HG03135 (cell line): ENCODE measurements around the gene IRF3.
"Not testable (repeated sequence)": the region's sequence is repeated elsewhere in the genome, so short reads cannot be mapped to it uniquely, and the experiment has no call there.

Source experiments
- ATAC-seq: cut with Tn5 transposase; IDR thresholded peaks from one replicate; pipeline ENCODE4 v1.9.1; 2021; ENCODE audit warnings: mild to moderate bottlenecking, moderate library complexity; ENCODE audit not compliant: unreplicated experiment

Gene IRF3

DNA sequence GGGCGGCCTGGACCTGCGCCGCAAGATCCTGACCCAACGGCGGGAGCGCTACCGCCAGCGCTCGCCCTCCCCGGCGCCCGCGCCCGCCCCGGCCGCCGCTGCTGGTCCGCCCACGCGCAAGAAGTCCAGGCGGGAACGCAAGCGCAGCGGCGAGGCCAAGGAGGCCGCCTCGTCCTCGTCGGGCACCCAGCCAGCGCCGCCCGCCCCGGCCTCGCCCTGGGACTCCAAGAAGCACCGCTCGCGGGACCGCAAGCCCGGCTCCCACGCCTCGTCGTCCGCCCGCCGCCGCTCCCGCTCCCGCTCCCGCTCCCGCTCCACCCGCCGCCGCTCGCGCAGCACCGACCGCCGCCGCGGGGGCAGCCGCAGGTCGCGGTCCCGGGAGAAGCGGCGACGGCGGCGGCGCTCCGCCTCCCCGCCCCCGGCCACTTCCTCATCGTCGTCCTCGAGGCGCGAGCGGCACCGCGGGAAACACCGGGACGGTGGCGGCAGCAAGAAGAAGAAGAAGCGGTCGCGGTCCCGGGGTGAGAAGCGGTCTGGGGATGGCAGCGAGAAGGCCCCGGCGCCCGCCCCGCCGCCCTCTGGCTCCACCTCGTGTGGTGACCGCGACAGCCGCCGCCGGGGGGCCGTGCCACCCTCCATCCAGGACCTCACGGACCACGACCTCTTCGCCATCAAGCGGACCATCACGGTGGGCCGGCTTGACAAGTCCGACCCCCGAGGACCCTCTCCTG, 13.7 kb downstream of the IRF3 start:
- ATAC-seq, result no peak

DNA sequence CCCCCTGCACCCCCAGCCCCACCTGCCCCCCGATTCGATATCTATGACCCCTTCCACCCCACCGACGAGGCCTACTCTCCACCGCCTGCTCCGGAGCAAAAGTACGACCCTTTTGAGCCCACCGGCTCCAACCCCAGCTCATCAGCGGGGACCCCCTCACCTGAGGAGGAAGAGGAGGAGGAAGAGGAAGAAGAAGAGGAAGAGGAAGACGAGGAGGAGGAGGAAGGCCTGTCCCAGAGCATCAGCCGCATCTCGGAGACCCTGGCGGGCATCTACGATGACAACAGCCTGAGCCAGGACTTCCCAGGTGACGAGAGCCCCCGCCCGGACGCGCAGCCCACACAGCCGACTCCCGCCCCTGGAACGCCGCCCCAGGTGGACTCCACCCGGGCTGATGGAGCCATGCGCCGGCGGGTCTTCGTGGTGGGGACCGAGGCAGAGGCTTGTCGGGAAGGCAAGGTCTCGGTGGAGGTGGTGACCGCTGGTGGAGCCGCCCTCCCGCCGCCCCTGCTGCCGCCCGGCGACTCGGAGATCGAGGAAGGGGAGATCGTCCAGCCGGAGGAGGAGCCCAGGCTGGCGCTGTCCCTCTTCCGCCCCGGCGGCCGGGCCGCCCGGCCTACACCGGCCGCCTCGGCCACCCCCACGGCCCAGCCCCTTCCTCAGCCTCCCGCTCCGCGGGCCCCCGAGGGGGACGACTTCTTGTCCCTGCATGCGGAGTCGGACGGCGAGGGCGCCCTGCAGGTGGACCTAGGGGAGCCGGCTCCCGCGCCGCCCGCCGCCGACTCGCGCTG, 14.4 kb downstream of the IRF3 start:
- ATAC-seq, result no peak

DNA sequence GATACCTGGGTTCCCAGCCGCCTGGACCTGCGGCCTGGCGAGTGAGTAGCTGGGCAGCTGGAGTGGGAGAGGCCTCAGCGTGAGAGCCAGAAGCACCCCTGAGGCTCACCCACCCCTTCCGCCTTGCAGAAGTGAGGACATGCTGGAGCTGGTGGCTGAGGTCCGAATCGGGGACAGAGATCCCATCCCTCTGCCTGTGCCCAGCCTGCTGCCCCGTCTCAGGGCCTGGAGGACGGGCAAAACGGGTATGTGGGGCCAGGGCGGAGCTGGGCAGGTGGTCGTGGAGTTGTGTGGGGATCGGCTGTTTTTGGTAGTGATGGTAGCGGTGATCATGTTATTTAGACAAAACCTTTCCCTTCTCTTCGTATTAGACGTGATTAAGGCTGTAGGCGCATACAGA, 19.1 kb downstream of the IRF3 start:
- ATAC-seq, result no peak

DNA sequence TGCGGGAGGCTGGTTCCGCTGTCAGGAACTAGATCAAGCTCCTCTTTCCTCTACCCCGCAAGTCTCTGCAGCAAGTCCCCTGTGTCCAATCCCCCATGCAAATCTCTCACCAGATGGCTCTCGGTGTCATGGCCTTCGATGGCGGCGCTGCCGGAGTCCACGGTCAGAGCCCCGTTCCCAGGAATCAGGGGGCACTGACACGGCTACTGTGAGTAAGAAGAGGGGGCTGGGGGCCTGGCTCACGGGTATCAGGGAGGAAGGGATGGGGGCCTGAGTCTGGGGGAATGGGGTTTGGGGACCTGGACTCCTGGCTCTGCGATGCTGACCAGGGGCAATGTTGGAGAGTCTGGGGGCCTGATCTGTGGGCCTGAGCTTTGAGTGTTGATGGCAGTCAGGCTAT, 19.7 kb downstream of the IRF3 start:
- no peak for ATAC-seq

DNA sequence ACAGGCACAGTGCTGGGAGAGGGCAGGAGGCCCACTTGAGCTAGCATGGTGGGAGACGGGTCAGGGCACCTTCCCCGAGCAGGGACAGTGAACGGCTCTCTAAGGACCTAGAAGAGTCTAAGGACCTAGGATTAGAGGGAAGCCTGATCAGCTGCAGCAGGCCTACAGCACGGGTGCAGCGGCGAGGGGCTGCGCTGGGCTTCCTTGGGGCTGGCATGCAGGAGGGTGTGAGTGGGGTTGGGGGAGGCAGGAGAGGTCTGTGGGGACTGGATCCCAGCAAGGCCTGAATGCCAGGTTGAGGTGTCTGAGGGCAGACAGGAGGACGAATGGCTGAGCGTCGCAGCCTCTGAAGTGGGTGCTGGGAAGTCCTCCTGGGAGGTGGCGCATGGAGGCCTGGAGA, 20.1 kb downstream of the IRF3 start:
- no peak for ATAC-seq

DNA sequence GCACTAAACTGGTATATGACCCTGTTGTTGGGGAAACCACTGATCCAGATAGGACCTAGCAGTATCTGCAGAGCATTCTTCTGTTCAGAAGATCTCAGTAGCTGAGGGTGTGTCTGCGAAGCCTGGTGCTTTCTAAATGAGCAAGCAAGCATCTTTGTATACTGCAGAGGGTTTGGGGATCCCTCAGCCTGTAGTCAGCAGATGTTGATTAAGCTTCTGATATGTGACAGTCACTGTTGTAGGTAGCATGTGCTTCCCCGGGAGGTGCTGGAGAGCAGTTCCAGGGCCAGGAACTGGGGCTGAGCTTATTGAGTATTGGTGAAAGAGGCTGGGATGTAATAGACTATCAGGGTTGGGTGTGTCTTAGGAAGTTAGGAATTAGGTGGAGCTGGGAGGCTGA, 22.2 kb downstream of the IRF3 start:
- no peak for ATAC-seq

DNA sequence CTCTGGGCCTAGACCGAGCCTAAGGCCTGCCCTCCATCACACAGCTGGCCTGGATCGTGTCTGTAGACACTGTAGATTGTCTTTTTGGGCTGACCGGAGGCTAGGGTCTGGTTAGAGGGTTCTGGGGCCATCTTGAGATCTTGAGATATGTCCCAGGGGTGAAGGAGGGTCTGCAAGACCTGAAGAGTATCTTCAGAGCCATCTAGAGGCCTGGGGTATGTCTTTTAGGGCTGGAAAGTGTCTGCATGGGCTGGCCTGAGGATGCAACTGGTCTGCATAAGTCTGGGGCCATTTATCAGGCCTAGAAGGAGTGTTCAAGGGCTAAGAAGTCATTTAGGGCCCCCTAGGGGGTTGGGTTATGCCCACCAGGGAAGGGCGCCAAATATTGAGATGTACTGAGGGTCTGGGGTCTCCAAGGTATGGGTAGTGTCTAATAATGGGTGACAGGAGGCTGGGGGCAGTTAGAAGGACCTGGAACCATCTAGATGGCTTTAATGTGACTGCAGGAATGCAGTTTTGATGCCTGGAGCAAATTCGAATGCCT, 23.1 kb downstream of the IRF3 start:
- no peak for ATAC-seq

DNA sequence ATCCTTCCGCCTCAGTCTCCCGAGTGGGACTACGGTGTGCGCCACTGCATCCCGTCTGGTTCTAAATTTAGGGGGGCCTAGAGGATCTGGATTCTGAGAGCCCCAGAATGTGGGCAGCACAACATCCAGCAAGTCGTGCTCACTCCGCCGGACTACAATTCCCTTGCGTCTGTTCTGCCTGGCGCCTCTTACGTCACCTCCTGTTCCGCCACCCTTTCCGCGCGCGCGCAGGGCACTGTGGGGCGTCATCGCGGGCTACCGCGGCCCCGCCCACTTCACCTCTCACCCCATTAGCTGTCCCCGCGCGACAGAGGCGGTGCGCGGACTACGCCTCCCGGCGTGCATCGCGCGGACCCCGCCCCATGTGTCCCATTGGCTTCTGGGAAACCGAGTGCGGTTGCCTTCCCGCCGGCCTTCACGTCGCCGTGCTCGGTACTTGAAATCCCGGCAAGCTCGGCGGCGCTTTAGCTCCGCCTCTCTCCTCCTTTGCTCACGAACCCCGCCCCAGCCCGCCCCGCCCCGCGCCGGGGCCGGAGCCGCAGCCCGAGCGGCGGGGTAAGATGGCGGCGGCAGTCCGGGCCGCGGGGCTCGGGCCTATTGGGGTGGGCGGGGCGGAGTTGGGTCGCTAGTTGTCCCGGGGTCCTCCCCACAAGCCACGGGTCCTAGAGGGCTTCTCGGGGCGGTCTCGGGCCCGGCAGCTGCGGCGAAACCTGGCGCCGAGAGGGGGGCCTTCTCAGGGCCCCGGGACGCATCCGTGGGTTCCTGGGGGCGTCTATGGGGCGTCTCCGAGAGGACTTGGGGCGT, 23.8 kb downstream of the IRF3 start, which contains the start of gene SCAF1:
Gene SCAF1, plus strand, starts transcription at position 522 of the 804 bp plus-strand sequence. CDS start 2,818 bp downstream, outside the sequence.
- ATAC-seq, result peak; percentile 57

DNA sequence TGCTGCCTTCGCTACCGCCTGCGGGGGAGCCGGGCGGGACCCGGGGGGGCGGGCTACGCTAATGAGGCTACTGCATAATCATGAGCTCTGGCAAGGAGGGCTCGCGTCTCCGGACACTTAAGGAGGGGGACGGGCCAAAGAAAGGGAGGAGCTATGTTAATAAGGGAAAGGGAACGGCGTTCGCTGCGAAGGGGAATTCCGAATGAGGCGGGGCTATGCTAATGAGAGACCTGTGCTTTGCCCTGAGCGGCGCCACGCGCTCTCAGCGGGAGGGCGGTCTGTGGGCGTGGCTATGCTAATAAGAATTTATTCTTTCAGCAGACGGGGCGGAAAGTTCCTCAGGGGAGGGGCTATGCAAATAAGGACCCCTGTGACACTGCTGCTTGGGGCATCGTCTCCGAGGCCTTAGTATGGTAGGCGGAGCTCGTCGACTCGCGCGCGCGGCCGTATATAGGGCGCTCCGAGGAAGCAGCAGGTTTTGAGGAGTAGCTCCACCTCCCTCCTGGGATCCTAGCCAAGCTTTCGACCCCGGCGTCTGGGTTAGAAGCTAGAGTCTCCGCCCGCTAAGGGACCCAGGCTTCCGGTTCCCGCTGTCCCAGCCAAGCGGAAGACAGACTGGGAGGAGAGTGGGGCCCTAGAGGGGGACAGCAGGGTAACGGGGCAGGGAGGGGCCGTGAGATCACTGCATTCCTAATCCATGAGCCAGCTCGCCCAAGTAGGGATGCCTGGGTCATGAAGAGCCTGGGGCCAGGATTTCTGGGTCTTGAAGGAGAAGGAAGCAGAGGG, 25.4 kb downstream of the IRF3 start, which contains the start of gene RRAS:
Gene RRAS, minus strand, starts transcription at position 31 of the 786 bp plus-strand sequence. CDS start 45 bp downstream, outside the sequence.
- peak; percentile 55 for ATAC-seq

DNA sequence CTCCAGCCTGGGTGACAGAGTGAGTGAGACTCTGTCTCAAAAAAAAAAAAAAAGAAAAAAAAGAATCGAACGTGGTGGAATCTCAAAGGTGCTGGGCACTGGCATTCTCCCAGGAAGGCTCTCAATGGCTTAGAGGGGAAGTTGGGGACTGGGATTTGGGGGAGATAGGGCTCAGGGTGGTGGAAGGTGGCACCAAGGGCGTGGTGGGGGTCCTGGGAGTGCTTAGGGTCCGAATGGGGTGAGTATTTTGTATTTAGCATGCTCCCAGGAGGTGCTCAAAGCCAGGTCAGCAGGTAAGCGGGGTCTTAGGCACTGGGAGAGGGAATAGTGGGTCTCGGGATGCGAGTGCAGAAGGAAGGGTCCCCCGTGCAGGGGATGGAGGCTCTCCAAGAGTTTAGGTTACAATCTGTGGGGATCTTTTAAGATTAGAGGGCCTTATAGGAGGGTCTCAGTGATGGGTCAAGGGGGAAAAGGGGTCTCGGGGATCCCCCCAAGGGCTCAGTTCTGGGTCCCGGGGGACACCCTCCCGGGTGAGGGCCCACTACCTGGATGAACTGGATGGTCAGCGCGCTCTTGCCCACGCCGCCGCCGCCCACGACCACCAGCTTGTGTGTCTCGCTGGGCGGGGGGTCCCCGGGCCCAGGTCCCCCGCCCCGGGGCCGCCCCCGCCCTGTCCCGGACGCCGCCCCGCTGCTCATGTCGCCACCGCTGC, 26.1 kb downstream of the IRF3 start:
- ATAC-seq, result no peak

DNA sequence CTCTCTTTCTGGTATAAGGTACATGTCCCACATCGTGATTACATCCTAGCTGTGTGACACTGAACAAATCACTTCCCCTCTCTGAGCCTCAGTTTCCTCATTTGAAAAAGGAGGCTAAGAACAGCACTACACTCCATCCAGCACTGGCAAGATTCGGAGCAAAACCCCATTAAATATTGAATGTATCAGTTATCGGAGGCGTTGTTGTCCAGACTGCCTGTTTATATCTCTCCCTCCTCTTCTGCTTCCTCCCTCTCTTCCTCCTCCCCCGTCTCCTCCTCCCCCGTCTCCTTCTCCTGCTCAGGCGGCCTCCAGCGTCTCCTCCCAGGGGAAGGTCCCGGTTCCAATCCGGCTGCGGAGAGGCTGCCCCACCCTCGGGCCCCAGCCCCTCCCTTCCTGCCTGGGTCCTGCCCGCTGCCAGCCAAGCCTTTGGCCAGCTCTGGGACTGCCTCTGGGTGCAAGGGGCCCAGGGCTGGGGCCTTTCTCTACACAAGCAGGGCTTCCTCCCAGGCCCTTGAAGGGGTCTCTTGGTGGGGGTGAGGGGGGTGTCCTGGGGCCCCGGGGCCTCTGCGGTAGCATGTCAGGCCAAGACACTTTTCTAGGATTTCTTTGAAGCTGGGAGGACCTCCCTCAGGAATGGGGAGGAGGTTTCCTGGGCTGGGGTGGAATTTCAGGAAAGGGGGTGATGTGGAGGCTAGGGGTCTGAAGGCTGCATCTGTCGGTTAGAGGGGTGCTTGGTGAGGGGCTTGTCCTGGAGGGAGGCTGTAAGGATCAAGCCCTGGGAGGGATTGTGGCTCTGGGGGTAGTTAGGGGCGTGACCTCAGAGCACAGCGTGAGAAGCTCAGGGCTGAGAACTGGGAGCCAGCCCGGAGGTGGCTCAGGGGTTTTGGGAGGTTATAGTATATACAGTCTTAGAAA, 27.6 kb downstream of the IRF3 start:
- no peak for ATAC-seq

DNA sequence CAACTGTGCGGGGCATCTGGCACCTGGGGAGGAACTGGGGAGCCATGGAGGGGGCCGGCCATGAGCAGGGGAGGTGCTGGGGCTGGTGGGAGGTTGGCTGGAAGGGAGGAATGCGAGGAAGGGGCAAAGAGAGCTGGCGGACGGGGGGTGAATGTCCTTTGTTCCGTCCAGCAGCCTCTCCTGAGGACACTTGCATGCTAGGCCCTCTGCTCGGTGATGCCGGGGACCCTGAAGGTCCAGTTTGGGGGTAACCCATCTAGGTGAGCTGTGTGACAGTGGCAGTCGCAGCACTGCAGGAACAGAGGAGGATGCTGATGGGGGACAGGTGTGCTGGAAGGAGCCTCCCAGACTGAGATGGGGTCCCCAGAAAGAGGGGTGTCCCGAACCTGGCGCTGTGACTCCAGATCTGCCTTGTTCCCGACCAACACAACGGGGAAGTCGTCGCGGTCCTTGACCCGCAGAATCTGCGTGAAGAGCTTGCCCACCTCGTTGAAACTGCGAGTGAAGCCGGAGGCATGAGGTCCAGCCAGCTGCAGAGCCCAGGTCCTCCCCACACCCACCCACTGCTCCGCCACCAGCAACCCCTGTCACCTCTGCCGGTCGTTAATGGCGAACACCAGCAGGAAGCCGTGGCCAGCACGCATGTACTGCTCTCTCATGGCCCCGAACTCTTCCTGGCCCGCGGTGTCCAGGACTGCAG, 29.3 kb downstream of the IRF3 start:
- no peak for ATAC-seq

DNA sequence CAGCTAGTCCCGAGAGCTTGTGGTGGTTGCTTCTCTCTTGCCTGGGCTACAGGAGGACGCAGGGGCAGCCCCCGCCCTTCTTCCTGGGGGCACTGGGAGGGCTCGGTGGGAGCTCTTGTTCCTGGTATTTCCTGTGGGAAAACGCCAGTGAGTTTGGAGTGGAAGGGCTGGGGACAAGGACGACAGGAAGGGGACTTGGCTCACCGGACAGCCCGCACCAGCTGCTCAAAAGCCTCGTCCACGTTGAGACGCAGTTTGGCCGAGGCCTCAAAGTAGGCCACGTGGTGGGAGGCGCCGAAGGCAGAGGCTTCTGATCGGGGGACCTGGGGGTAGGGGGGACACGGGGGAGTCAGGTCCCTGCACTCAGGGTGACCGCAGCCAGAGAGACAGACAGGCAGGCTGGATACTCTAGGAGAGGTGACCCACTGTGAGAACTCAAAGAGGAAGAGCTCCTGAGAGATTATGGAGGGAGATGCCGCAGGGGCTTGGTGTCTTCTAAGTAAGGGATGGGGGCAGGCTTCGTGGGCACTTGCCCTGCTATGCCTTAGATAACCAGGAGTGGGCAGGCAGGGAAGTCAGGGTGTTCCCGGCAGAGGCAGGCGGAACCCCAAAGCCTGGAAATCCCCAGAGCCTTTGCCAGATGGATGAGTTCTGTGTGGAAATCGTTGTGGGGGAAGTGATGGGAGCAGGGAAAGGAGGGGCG, 30.0 kb downstream of the IRF3 start:
- ATAC-seq, result no peak

DNA sequence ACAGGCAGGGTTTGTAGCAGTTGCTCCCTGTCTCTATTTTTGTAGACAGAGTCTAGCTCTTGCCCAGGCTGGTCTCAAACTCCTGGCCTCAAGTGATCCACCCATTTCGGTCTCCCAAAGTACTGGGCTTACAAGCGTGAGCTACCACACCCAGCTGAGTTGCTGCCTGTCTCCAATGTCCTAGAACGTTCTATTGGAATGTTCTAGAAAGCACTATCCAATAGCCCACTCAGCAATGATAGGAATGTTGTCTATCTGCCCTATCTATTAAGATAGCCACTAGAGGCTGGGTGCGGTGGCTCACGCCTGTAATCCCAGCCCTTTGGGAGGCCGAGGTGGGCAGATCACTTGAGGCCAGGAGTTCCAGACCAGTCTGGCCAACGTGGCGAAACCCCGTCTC, 32.4 kb downstream of the IRF3 start:
- ATAC-seq, result not testable (repeated sequence)

DNA sequence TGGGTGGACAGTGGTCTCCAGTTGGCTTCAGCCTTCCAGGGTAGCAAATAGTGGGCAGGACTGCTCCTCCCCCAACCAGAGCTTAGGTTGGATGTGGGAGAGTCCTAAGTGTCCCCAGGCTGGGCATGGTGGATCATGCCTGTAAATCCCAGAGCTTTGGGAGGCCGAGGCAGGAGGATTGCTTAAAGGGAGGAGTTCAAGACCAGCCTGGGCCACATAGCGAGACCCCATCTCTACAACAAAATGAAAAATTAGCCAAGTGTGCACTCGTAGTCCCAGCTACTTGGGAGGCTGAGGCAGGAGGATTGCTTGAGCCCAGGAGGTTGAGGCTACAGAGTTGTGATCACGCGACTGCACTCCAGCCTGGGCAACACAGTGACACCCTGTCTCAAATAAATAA, 33.1 kb downstream of the IRF3 start:
- no peak for ATAC-seq

DNA sequence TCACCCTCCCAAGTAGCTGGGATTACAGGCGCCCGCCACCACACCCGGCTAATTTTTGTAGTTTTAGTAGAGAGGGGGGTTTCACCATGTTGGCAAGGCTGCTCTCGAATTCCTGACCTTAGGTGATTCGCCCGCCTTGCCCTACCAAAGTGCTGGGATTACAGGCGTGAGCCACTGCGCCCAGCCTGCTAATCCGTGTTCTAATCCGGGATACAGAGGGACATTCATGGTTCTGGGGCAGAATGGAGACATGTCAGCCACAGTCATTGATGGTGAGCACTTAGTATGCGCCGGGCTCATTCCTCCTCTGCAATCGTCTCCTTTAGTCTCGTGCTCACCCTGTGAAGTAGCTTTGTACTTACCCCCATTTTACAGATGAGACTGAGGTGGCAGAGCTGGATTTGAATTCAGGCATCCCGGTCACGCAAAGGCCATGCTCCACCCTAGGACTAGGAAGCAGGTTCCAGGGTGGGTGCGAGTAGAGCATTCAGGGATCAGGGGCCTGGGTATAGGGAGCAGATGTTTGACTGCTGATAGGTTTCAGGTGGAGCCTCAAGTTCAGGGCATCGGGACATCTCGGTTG, 34.0 kb downstream of the IRF3 start:
- no peak for ATAC-seq

DNA sequence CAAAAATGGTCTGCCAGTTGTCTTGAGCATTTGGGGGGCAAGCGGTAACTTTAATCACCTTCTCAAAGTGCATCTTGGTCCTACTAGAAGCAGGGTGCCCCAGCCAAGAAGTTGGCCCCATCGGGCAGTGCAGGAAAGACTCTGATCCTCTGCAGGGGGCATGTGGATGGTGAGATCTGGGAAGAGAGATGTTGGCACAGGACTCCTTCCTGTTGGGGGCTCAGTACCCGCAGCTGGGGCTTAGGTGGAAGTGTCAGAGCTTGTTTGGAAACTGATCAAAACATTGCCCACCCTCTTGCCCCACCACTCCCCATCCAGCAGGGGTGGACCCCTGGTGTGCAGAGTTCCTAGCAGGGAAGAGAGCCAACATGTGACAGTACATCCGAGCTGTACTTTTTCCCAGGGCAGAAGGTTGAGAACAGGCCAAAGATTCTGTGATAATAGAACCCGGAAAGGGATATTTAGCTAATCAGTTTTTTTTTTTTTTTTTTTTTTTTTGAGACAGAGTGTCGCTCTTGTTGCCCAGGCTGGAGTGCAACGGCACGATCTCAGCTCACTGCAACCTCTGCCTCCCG, 34.6 kb downstream of the IRF3 start:
- ATAC-seq, result no peak
